ENCODE data around the gene RUBCNL. TPM values are rescaled to one million over a fixed set of nuclear protein-coding genes. Genes with fewer than 3 reads are reported as not detected.

RUBCNL gene
- total RNA-seq, 1 experiment from 2014 or later = 0.42 TPM

DNA sequence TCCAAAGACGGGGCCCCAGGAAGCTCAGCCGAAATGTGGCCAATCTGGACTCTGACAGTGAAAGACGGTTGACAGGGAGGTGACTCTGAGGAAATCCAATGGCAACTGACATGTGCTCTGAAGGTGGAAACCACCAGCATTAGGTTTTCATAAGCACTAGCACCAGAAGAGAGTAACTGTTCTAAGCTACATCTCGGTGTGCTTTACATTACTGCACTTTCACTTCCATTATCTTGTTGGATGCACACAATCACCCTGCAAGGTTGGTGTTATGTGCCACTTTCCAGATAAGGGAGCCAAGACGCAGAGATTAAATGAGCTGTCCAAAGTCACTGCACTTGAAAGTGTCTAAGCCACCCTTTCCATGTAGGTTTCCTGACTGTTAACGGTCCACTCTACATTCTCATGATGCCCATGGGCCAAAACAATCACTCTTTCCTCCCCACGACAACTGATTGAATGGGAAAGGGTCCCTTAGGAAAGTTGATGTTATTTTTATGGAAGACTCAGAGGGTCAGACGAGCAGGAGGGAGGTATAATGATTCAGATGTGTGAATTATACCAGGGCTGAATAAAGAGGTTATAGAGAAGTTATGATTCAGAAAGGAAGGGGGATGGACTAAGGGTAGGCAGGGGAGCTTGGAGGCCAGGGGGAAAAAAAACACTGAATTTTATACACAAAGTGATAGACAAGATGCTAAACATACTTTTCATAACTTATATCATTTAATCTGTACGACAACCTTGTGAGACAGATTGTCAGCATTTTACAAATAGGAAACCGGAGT, 52.8 kb downstream of the RUBCNL start:
- TF ChIP-seq EGR1 (IDR thresholded peaks at IDR 0.05; ENCODE audit: low read depth) (no peak), SRF (IDR thresholded peaks at IDR 0.05; ENCODE audit: low read depth) (no peak), SIN3A (IDR thresholded peaks at IDR 0.05; ENCODE audit: low read depth) (no peak), TCF7L2 (IDR thresholded peaks at IDR 0.05; ENCODE audit: borderline replicate concordance, extremely low read depth, insufficient read depth, insufficient read length) (no peak), EZH2phosphoT487 (IDR thresholded peaks at IDR 0.05; ENCODE audit: borderline replicate concordance) (no peak), SP1 (IDR thresholded peaks at IDR 0.05; ENCODE audit: low read depth) (no peak), CBX3 (IDR thresholded peaks at IDR 0.05; ENCODE audit: low read depth) (no peak), ZFX (IDR thresholded peaks at IDR 0.05) (no peak), ELF1 (IDR thresholded peaks at IDR 0.05; ENCODE audit: borderline replicate concordance, low read depth) (no peak), ZNF274 (IDR thresholded peaks at IDR 0.05; ENCODE audit: low read depth, low read length) (no peak)
- TF ChIP-seq, protein P1, sequence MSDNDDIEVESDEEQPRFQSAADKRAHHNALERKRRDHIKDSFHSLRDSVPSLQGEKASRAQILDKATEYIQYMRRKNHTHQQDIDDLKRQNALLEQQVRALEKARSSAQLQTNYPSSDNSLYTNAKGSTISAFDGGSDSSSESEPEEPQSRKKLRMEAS (IDR thresholded peaks at IDR 0.05) = no peak
- CTCF ChIA-PET = no interaction called here
- BruUV-seq (replicated peaks) = no TSS peak
- H3K4me1 ChIP-seq (ENCODE audit: control insufficient read depth in 1 of 2, insufficient read depth in 2 of 2, low read length in 2 of 2) = no peaks in the 10 kb centered on the region
- no peak overlapping the region for H3K27ac ChIP-seq (ENCODE audit: low read depth, low read length)
- no peak for DNase-seq (ENCODE audit: low read depth, low spot score)
- intact Hi-C loops (cut with micrococcal nuclease) = no loop called here
- no peak for ATAC-seq
- no peak overlapping the region for H3K4me2 ChIP-seq (ENCODE audit: low read length)
- H2AFZ ChIP-seq (ENCODE audit: low read depth, low read length, poor library complexity, severe bottlenecking) = no peak overlapping the region
- POLR2A ChIA-PET = no interaction called here
- no peaks in the 10 kb centered on the region; the same call in 1 of the 2 replicates for H3K9me2 ChIP-seq (ENCODE audit: insufficient read depth)
- RAD21 ChIA-PET (ENCODE audit: low non-redundant PET in 1 of 2, low total read pairs in 2 of 2, uncharacterized antibody in 2 of 2, unreplicated experiment in 2 of 2) = interaction anchor here in 1 of 2 experiments (0.7 kb wide), 1 partner anchor 53 kb away, joined by 3 read pairs; the partner anchor contains the start of gene RUBCNL
- H4K20me1 ChIP-seq (ENCODE audit: insufficient read depth) = no peaks in the 10 kb centered on the region
- H3K9me3 ChIP-seq (ENCODE audit: control insufficient read depth in 1 of 2, insufficient read depth in 1 of 2, low read depth in 1 of 2, low read length in 2 of 2) = no peaks in the 10 kb centered on the region
- H3K9ac ChIP-seq (ENCODE audit: low read length) = no peak overlapping the region
- no peaks in the 10 kb centered on the region for H3K36me3 ChIP-seq (ENCODE audit: control insufficient read depth in 1 of 2, insufficient read depth in 2 of 2, low read length in 2 of 2)
- no peaks in the 10 kb centered on the region for H3K79me2 ChIP-seq (ENCODE audit: insufficient read depth, low read length)
- no peak overlapping the region for H3K4me3 ChIP-seq (replicated peaks in 1 of 2; ENCODE audit: low read depth in 1 of 2, low read length in 2 of 2)
- peaks cover 16% of the 10 kb centered on the region; the same call in 1 of the 2 replicates for H3K27me3 ChIP-seq (ENCODE audit: insufficient read depth, low read length)
